ENCODE results near the gene CNBD2.
"Not testable (repeated sequence)": the region's sequence is repeated elsewhere in the genome, so short reads cannot be mapped to it uniquely, and the experiment has no call there.

Gene CNBD2

DNA sequence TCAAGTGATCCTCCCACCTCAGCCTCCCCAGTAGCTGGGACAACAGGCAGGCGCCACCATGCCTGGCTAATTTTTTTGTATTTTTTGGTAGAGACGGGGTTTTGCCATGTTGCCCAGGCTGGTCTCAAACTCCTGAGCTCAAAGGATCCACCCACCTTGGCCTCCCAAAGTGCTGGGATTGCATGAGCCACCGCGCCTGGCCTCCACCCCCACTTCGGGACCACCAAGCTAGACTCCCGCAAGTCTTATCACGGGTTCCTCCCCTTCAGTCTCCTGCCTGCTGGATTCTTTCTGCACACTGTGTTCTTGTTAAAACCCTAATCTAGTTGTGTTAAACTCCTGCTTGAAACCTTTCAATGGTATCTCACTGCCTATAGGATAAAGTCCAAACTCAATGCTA lies 57.7 kb downstream of the CNBD2 start:
- DNase-seq (ENCODE audit: low spot score): peak; percentile 26

DNA sequence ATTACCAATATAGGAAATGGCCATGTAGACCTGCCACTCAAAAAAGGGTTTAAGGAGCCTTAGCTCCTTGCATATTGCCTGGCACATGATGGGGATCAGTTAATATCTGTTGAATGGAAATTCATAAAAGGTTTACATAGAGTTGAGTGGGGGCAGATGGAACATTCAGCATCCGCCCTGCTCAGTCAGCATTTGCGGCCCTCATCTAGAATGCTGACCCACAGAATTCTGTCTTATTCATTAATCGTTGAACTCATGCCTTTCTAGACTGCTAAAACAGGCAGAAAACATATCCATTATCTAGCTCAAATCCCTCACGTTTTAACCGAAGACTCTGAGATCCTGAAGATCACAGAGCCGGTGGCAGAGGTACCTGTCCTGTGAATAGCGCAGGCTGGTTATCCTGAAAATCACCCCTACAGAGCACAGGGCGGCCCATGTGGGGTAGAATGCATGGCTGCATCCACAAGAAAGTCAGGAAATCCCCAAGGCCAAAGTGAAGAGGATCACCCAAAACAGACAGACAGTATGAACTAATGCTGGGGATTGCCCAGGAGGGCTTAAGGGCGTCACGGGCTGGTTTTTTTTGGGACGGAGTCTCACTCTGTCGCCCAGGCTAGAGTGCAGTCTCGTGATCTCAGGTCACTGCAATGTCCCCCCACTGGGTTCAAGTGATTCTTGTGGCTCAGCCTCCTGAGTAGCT lies 59.9 kb downstream of the CNBD2 start:
- DNase-seq (ENCODE audit: low spot score): no peak

DNA sequence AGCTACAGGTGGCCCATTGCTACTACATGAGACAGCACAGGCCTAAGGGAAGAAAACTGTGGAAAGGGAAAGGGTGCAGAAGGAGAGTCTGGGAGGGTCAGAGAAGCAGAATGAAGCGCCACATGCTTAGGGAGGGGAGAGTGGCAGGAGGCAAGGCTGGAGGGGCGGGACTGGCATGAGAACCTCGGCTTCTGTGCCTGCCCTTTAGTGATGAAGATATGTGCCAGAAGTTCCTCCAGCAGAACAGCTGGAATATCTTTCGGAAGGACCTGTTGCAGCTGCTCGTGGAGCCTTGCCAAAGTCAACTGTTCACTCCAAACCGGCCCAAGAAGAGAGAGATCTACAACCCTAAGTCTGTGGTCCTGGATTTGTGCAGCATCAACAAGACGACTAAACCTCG lies 61.8 kb downstream of the CNBD2 start:
- DNase-seq (ENCODE audit: low spot score): peak; percentile 73

DNA sequence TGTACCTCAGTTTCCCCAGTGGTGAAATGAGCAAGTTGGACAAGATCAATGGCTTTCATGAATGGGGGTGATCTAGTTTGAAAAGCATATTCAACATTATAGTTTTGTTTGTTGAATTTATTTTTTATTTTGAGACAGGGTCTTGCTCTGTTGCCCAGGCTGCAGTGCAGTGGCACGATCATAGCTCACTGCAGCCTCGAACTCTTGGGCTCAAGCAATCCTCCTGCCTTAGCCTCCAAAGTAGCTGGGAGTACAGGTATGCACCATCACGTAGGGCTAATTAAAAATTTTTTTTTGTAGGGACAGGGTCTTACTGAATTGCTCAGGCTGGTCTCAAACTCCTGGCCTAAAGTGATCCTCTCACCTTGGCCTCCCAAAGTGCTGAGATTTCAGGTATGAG lies 63.4 kb downstream of the CNBD2 start:
- DNase-seq (ENCODE audit: low spot score): no peak

DNA sequence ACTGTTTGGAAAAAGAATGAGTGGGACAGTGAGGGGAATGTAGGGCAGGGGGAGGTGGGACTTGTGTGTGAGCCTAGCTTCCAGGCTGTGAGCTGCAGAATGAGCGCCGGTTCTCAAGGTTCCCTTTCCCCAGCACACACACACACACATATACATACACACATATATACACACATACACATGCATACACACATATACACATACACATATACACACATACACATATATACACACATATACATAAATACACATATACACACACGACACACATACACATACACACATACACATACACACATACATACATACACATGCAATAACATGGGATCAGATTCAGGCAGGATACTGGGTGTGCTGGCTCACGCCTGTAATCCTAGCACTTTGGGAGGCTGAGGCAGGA lies 66.5 kb downstream of the CNBD2 start:
- DNase-seq (ENCODE audit: low spot score): no peak

DNA sequence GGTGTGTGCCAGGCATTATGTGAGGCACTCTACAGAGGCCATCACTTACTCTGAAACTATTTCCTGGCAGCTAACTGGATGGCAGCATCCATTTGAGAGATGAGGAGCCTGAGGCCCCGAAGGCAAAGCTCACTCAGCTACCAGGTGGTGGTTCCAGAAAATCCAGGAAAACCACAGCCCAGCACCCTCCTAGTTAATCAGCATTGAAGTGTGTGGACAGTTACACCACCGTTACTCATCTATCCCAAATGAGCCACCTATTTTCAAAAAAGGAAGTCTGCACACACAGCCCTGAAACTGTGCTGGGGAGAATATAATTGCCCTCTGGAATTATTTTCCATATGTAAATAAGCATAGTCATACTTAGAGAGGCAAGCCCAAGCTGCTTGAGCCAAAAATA lies 67.4 kb downstream of the CNBD2 start:
- no peak for DNase-seq (ENCODE audit: low spot score)

DNA sequence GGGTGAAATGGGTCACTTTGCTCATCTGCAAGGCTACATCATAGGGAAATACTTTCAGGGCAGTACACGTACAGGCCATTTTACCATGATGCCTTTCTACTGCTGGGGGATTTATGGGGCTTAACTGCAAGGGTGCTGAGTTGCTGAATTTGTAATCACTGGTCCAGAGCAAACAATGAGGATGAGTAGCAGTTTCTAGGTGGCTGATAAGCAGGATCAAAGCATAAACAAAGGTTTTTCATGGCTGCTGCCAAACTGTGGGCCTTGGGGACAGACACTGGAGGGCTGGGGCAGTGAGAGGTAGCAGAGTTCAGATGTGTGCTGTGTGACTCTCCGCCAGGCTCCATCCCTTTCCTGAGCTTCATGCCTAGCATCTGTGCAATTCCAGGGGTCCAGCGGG lies 68.3 kb downstream of the CNBD2 start:
- DNase-seq (ENCODE audit: low spot score): no peak

DNA sequence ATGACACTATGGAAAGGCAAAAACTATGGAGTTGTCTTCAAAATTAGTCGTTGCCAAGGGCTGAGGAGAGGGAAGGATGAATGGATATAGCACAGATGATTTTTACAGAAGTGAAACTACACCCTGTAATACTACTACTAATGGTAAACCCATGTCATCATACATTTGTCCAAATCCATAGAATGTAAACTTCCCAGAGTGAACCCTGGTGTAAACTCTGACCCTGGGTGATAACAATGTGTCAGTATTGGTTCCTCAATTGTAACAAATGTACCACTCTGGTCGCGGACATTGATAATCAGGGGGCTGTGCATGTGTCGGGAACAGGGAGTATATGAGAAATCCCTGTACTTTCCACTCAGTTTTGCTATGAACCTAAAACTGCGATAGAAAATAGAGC lies 72.2 kb downstream of the CNBD2 start:
- no peak for DNase-seq (ENCODE audit: low spot score)

DNA sequence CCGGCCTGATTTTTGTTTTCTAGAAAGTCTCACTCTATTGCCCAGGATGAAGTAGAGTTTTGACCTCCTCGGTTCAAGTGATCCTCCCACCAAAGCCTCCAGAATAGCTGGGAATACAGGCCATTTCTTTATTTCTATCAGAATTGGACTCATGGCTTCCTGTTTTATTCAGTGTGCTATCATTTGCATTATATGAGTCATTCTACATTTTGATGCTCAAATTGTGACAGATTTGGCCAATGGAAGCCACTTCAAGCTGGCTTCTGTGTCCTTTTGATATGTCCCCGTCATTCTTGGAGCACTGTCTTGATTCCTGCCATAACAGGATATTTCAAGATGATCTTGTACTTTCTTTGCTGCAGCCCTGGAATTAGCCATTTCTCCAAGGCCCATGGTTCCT lies 75.1 kb downstream of the CNBD2 start:
- no peak for DNase-seq (ENCODE audit: low spot score)

DNA sequence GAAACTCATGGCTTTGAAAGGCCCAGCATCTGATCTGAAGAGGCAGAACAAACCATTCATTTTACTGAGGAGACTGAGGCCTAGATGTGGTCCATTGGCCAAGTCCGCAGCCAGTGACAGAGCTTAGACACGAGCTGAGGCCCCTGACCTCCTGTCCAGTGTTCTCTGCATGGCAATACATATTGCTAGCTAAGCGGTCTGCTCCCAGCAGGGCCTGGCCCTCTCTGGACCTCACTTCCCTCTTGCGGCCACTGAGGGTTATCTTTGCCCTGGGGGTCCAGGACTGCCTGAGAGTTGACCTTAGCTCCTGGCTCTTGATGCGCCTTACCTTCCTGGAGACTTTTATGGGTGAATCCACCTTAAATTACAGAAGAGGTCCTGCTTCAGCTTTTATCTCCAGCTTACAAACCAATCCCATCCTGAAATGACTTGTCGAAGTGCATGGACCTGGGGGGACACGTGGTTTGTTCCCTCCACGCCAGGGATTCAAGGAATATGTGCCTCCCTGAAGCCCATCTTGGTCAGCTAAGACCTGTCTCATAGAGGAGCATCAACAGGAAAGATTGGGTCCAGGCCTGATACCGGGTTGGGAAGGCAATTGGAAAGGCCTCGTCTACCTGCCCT lies 75.6 kb downstream of the CNBD2 start:
- DNase-seq (ENCODE audit: low spot score): no peak

DNA sequence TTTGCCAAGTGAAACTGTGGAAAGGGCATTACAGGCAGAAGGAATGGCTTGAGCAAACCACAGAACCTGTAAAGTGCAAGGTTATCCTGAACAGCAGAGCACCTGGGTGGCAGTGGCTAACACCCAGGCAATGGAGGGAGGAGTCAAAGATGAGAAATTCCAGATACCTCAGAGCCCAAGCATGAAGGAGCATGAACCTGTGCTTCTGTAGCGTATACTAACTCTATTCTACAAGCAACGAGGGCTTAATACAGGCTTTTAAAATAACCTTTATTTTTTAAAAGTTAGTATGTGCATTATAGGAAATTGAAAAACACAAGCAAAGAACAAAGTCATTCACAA lies 77.0 kb downstream of the CNBD2 start:
- DNase-seq (ENCODE audit: low spot score): no peak

DNA sequence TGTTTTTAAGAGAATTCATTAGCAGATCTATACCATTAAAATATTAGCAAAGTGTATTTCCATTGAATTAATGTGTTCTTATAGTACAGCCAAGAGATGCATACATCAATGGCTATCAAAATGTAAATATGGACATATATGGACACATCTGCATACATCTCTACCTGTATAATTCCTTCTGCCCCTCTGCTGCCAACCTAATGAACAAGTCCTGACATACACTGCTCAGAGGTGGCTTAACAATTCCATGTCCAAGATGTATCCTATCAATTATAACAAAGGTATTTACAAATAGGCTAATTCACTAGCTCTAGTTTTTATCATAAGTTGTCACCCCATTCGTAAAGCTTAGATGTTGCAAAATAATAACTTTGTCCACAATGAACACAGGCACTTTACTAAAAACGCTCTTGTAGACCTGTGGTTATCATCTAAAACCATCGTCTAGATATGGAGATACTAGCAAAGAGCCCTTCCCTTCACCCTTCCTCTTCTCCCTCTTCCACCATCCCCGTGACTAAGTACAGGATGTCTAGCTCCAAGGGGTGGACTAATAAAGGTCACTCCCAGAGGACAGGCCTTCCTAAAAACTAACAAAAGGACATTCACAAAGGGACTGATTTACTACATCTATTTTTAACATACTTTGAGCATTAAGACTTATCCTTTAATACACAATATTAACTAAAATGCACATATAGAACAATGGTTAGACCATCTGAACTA lies 77.8 kb downstream of the CNBD2 start:
- DNase-seq (ENCODE audit: low spot score): not testable (repeated sequence)

DNA sequence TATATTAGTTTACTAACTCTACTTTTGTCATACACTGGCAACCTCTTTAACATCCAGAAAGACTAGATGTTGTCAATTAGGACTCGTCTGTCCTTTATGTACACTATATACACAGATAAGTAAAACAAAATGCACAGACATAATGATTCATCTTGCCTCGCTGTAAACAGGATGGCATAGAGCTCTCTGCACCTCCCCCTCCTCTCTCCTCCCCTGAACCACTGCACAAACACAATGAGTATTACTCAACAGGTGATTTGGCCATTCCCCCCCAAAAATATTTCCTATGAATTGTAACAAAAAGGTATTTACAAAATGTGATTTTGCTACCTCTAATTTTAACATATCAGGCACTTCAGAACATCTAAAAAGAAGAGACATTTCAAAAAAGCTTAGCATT lies 81.0 kb downstream of the CNBD2 start:
- DNase-seq (ENCODE audit: low spot score): not testable (repeated sequence)

DNA sequence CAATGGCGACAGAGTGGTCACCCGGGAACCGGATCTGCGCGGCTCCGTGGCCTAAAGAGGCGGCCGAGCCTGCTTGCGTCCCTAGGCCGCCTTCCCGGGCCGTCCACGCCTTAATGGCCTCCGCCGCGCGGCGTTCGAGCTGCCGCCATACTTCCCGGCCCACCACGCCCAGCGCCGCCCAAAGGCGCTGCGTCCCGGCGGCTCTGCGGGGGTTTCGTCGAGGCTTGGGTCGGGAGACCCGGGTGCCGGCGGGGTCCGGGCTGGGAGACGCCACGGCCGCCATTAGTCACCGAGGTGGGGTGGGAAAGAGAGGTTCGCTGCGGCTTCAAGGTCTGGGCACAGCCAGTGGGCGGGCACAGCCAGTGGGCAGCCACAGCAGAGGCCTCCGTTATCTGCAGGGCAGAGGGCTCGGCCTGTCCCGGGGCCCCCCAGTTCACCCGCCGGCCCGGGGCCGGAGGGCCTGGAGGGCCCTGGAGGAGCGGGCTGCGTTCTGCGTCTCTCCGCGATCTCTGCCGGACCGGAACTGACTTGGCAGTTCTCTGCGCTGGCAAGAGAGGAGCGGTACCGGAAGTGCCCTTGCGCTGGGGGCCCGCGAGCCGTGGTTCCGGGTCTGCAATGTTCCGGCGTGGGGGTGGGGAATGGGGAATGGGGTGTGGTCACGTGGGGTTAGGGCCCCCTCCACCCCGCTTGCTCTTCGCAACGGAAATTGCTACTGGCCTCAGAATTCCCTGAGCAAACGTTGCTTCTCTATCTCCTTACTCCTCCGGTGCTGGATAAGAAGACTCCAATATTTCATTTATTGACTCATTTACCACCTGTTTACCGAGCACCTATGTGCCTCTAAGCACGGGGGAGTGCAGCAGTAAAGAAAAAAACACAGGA lies 82.3 kb downstream of the CNBD2 start:
- peak; percentile 95 for DNase-seq (ENCODE audit: low spot score)

DNA sequence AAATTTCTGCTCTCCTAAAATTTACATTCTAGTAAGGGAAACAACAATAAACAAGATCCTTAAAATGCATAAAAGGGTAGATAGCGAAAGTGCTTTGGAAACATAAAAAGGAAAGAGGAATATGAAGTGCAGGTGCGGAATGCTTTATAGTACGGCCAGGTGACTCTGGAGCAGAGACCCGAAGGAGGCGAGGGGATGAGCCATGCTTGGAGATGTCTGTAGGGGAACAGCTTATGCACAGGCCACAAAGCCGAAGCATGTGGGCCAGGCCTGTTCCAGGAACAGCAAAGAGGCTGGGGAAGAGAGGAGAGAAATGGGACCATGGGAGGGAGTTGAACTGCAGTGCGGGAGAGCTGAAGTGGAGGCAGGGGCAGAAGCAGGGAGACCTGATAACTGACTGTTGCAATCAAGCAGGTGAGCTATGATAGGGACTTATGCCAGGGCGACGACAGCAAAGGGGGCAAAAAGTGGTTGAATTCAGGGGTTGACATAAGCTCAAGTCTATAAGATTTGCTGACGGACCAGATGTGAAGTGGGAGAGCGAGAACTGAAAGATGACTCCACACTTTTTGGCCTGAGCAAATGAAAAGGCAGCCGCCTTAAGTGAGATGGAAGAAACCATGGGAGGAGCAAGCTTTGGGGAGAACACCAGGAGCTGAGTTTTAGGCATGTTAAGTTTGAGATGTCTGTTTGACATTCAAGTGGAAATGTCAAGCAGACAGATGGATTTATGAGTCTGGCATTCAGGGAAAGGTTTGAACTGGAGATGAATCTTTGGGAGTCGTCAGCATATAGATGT lies 83.1 kb downstream of the CNBD2 start:
- DNase-seq (ENCODE audit: low spot score): no peak

DNA sequence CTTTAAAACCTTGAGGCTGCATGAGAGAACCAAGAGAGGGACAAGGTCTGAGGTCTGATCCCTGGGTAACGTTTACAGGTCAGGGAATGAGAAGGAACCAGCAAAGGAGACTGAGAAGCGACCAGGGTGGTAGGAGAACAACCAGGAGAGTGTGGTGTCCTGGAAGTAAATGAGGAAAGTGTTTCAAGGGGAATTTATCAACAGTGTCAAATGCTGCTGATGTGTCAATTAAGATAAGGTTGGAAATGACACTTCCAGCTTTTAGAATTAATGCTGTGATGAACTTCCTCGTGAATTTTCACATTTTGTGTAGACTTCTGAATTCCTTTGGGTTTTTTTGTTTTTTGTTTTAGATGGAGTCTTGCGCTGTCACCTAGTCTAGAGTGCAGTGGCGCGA lies 83.7 kb downstream of the CNBD2 start:
- no peak for DNase-seq (ENCODE audit: low spot score)

DNA sequence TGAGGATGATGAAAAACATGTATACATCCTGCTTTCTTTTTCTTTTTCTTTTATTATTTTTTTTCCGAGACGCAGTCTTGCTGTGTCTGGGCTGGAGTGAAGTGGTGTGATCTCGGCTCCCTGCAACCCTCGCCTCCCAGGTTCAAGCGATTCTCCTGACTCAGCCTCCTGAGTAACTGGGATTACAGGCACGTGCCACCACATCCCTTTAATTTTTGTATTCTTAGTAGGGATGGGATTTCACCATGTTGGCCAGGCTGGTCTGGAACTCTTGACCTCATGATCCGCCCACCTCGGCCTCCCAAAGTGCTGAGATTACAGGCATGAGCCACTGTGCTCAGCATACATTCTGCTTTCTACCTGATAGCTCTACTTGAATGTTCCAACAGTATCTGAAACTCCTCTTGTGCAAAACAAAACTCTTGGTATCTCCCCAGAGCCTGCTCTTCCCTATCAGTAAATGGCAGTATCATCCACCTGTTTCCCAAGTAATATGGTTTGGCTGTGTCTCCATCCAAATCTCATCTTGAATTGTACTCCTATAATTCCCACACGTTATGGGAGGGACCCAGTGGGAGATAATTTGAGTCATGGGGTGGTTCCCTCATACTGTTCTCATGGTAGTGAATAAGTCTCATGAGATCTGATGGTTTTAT lies 85.6 kb downstream of the CNBD2 start:
- DNase-seq (ENCODE audit: low spot score): not testable (repeated sequence)

DNA sequence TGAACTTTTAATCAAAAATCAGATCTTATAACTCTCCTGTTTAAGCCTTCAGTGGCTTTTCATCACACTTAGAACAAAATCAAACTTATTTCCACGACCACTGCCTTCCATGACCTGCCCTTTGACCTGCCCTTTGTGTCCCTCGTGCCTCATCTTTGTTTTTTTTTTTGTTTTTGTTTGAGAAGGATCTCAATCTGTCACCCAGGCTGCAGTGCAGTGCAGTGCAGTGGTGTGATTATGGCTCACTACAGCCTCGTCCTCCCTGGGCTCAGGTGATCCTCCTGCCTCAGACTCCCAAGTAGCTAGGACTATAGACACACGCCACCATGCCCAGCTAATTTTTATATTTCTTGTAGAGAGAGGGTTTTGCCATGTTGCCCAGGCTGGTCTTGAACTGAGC lies 86.8 kb downstream of the CNBD2 start:
- no peak for DNase-seq (ENCODE audit: low spot score)

DNA sequence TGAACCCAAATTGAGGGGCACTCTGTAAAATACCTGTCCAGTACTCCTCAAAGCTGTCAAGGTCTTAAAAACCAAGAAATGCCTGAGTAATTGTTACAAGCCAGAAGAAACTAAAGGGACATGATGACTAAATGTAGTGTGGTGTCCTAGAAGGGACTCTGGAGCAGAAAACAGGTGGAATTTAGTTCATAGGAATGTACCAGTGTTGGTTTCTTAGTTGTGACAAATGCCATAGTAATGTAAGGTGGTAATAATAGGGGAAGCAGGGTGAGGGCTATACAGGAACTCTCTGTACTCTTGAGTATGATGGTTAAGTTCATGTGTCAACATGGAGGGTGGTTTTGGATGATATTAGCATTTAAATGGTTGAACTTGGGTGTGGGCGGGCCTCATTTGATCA lies 92.3 kb downstream of the CNBD2 start:
- DNase-seq (ENCODE audit: low spot score): no peak

DNA sequence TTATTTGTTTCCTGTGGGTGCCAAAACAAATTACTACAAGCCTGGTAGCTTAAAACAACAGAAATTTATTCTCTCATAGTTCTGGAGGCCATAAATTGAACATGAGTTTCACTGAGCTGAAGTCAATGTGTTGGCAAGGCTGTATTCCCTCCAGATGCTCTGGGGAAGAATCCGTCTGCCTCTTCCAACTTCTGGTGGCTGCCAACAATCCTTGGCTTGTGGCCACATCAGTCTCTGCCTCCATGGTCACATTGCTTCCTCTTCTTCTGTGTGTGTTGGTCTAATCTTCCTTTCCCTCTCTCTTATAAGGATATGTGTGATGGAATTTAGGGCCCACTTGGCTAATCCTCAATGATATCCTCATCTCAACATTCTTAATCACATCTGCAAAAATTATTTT lies 93.4 kb downstream of the CNBD2 start:
- no peak for DNase-seq (ENCODE audit: low spot score)

DNA sequence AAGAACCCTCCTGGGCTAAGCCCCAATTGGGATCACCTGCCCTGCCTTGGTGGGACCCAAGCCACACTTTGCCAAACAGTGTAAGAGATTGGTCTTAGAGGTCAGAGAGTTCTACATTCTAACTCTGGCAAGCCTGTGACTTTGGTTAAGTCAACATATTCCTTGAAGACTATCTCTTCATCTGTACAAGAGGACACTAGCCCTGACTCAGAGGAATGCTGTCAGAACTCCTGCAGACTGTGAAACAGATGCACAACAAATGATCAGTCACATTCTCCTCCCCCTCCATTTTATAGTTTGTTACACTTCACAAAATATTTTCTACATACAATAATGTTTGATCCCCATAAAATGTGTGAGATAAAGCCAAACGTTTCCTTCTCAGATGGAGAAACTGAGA lies 94.4 kb downstream of the CNBD2 start:
- DNase-seq (ENCODE audit: low spot score): no peak

Data from left forelimb (tissue), 1 donor.